ENCODE data around the gene SLC9C1.

DNA sequence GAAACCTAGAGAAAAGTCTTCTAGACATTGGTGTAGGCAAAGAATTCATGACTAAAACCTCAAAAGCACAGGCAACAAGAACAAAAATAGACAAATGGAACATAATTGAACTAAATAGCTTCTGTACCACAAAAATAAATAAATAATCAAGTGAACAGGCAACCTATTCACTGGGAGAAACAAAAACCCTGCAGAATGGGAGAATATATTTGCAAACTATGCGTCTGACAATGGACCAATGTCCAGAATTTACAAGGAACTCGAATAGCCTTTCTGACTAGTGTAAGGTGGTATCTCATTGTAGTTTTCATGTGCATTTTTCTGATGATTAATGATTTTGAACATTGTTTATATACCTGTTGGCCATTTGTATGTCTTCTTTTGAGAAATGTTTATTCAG is 124.0 kb downstream of the SLC9C1 start:
- TF ChIP-seq SP1 (IDR thresholded peaks at IDR 0.05; ENCODE audit: low read depth): no peak
- TF ChIP-seq EZH2 (IDR thresholded peaks at IDR 0.05): no peak
- TF ChIP-seq, protein P1, sequence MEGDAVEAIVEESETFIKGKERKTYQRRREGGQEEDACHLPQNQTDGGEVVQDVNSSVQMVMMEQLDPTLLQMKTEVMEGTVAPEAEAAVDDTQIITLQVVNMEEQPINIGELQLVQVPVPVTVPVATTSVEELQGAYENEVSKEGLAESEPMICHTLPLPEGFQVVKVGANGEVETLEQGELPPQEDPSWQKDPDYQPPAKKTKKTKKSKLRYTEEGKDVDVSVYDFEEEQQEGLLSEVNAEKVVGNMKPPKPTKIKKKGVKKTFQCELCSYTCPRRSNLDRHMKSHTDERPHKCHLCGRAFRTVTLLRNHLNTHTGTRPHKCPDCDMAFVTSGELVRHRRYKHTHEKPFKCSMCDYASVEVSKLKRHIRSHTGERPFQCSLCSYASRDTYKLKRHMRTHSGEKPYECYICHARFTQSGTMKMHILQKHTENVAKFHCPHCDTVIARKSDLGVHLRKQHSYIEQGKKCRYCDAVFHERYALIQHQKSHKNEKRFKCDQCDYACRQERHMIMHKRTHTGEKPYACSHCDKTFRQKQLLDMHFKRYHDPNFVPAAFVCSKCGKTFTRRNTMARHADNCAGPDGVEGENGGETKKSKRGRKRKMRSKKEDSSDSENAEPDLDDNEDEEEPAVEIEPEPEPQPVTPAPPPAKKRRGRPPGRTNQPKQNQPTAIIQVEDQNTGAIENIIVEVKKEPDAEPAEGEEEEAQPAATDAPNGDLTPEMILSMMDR (IDR thresholded peaks at IDR 0.05 in 2 of 3, conservative IDR thresholded peaks at IDR 0.05 in 1 of 3; ENCODE audit: borderline replicate concordance in 1 of 3, insufficient read depth in 1 of 3, low read depth in 2 of 3, low read length in 2 of 3): no peak
- no peak for TF ChIP-seq EZH2phosphoT487 (IDR thresholded peaks at IDR 0.05; ENCODE audit: borderline replicate concordance)
- no peak for TF ChIP-seq TCF7L2 (IDR thresholded peaks at IDR 0.05; ENCODE audit: borderline replicate concordance, extremely low read depth, insufficient read depth, insufficient read length)
- no peak for TF ChIP-seq SIN3A (IDR thresholded peaks at IDR 0.05; ENCODE audit: low read depth)
- TF ChIP-seq, protein P2, sequence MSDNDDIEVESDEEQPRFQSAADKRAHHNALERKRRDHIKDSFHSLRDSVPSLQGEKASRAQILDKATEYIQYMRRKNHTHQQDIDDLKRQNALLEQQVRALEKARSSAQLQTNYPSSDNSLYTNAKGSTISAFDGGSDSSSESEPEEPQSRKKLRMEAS (IDR thresholded peaks at IDR 0.05): no peak

Measured in HCT116 (cell line).